Measurements from ENCODE around the gene ALK.

Gene ALK

DNA sequence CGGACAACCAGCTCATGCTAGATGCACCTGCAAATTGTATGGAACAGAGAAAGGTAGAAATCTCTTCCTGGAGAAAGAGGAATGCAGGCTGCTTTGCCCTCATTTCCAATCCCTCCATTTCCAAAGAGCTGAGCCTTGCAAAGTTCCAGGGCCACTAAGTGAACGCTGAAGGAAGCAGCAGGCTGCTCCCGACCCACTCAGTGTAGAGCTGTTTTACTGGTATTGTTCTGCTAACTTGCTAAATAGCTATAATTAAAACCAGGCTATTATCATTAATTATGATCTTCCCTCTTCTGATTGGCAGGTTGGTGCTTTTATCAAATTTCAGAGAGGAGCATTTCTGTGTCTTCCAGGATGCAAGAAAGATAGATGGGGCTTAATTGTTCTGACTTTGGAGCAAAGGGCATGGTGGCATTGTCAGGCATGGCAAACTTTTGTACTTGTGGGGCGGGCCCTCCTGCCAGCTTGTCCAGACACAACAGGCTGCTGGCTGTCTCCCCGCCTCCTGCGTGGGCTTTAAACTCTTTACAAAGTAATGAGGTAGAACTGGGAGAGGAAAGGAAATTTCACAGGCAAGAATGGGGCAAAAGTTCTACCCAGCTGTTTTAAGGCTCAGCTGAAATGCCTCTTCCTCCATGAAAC, 40.2 kb downstream of the ALK start:
- Histone ChIP-seq H4K20me1 (ENCODE audit: insufficient read depth, low read length) (no peaks in the 10 kb centered on the region), H3K79me2 (ENCODE audit: low read length) (no peaks in the 10 kb centered on the region), H3K4me3 (ENCODE audit: low read length) (no peak overlapping the region), H2AFZ (ENCODE audit: low read depth, low read length) (no peak overlapping the region), H3K36me3 (replicated peaks; ENCODE audit: low read depth, low read length) (no peaks in the 10 kb centered on the region), H3K4me1 (ENCODE audit: low read length) (no peaks in the 10 kb centered on the region), H3K27me3 (ENCODE audit: low read depth, low read length) (peaks cover 43% of the 10 kb centered on the region), H3K9ac (ENCODE audit: low read length) (no peak overlapping the region), H3K9me3 (ENCODE audit: insufficient read depth, low read length) (no peaks in the 10 kb centered on the region), H3K4me2 (ENCODE audit: low read length) (no peak overlapping the region), H3K27ac (ENCODE audit: low read length) (no peak overlapping the region)
- TF ChIP-seq EZH2phosphoT487 (IDR thresholded peaks at IDR 0.05; ENCODE audit: low read depth), result no peak
- TF ChIP-seq, protein P1, sequence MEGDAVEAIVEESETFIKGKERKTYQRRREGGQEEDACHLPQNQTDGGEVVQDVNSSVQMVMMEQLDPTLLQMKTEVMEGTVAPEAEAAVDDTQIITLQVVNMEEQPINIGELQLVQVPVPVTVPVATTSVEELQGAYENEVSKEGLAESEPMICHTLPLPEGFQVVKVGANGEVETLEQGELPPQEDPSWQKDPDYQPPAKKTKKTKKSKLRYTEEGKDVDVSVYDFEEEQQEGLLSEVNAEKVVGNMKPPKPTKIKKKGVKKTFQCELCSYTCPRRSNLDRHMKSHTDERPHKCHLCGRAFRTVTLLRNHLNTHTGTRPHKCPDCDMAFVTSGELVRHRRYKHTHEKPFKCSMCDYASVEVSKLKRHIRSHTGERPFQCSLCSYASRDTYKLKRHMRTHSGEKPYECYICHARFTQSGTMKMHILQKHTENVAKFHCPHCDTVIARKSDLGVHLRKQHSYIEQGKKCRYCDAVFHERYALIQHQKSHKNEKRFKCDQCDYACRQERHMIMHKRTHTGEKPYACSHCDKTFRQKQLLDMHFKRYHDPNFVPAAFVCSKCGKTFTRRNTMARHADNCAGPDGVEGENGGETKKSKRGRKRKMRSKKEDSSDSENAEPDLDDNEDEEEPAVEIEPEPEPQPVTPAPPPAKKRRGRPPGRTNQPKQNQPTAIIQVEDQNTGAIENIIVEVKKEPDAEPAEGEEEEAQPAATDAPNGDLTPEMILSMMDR (IDR thresholded peaks at IDR 0.05; ENCODE audit: low read depth, low read length), result no peak

- Histone ChIP-seq H2AFZ (ENCODE audit: low read depth, low read length) (no peak overlapping the region), H3K9ac (ENCODE audit: low read length) (no peak overlapping the region), H3K27me3 (ENCODE audit: low read depth, low read length) (peaks cover 41% of the 10 kb centered on the region), H3K36me3 (replicated peaks; ENCODE audit: low read depth, low read length) (no peaks in the 10 kb centered on the region), H3K9me3 (ENCODE audit: insufficient read depth, low read length) (no peaks in the 10 kb centered on the region), H3K79me2 (ENCODE audit: low read length) (no peaks in the 10 kb centered on the region), H3K27ac (ENCODE audit: low read length) (no peak overlapping the region), H3K4me2 (ENCODE audit: low read length) (no peak overlapping the region), H3K4me3 (ENCODE audit: low read length) (no peak overlapping the region), H3K4me1 (ENCODE audit: low read length) (no peaks in the 10 kb centered on the region), H4K20me1 (ENCODE audit: insufficient read depth, low read length) (no peaks in the 10 kb centered on the region)
- no peak for TF ChIP-seq EZH2phosphoT487 (IDR thresholded peaks at IDR 0.05; ENCODE audit: low read depth)
- TF ChIP-seq, protein P1 (IDR thresholded peaks at IDR 0.05; ENCODE audit: low read depth, low read length), result no peak
Measured at GRCh38 chr2:29880084-29880483, 41.3 kb downstream of the ALK start.

DNA sequence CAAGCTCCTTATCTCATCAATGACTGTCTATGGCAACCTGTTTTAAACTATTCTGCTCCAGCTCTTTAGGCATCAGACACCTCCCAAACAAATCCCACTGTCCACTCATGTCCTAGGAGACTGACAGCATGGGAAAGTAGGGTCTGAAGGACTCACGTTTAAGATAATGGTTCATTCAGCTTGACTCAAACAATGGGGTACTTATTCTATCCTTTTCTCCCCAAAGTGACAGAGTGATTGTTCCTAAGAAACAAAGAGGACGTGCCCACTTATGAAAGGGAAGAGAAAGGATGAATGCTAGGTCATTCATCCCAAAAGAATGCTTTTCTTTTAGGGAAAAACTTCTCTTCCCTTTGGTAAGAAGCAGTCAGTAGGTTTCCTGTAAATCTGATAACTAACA, 41.9 kb downstream of the ALK start:
- Histone ChIP-seq H3K27ac (ENCODE audit: low read length) (no peak overlapping the region), H3K4me2 (ENCODE audit: low read length) (no peak overlapping the region), H3K4me1 (ENCODE audit: low read length) (no peaks in the 10 kb centered on the region), H3K4me3 (ENCODE audit: low read length) (no peak overlapping the region), H2AFZ (ENCODE audit: low read depth, low read length) (no peak overlapping the region), H3K9ac (ENCODE audit: low read length) (no peak overlapping the region), H3K79me2 (ENCODE audit: low read length) (no peaks in the 10 kb centered on the region), H3K36me3 (replicated peaks; ENCODE audit: low read depth, low read length) (no peaks in the 10 kb centered on the region), H3K27me3 (ENCODE audit: low read depth, low read length) (peaks cover 38% of the 10 kb centered on the region), H4K20me1 (ENCODE audit: insufficient read depth, low read length) (no peaks in the 10 kb centered on the region), H3K9me3 (ENCODE audit: insufficient read depth, low read length) (no peaks in the 10 kb centered on the region)
- TF ChIP-seq, protein P1 (IDR thresholded peaks at IDR 0.05; ENCODE audit: low read depth, low read length), result no peak

- TF ChIP-seq, protein P1 (IDR thresholded peaks at IDR 0.05; ENCODE audit: low read depth, low read length), result no peak
- no peak for TF ChIP-seq EZH2phosphoT487 (IDR thresholded peaks at IDR 0.05; ENCODE audit: low read depth)
- no peak overlapping the region for H3K4me3 ChIP-seq (ENCODE audit: low read length)
- no peak overlapping the region for H2AFZ ChIP-seq (ENCODE audit: low read depth, low read length)
- H3K27ac ChIP-seq (ENCODE audit: low read length), result no peak overlapping the region
- H3K36me3 ChIP-seq (replicated peaks; ENCODE audit: low read depth, low read length), result no peaks in the 10 kb centered on the region
- H3K4me1 ChIP-seq (ENCODE audit: low read length), result no peaks in the 10 kb centered on the region
- no peaks in the 10 kb centered on the region for H3K79me2 ChIP-seq (ENCODE audit: low read length)
- H3K9me3 ChIP-seq (ENCODE audit: insufficient read depth, low read length), result no peaks in the 10 kb centered on the region
- H3K4me2 ChIP-seq (ENCODE audit: low read length), result no peak overlapping the region
- no peaks in the 10 kb centered on the region for H4K20me1 ChIP-seq (ENCODE audit: insufficient read depth, low read length)
- H3K9ac ChIP-seq (ENCODE audit: low read length), result no peak overlapping the region
- peaks cover 38% of the 10 kb centered on the region for H3K27me3 ChIP-seq (ENCODE audit: low read depth, low read length)
Measured at GRCh38 chr2:29878898-29879297, 42.5 kb downstream of the ALK start.
